Uterus (tissue), 2 donors: ENCODE results near the gene CPTP.

ENCODE experiments used
- POLR2A ChIP-seq, 2 donors: fragments of 450-650 bp; IDR thresholded peaks; one replicate each; pipeline ENCODE4 v1.6.1; 2016; ENCODE audit warnings: antibody characterized with exemption in 2 of 2, mild to moderate bottlenecking in 1 of 2, moderate library complexity in 1 of 2
- TF ChIP-seq, protein P1 (sequence below), 4 experiments: fragments of 200-600 bp in 2 of 4; fragments of 450-650 bp in 2 of 4; sonication (generic) in 2 of 4; IDR thresholded peaks; one replicate each; pipeline ENCODE4 v1.5.1; 2016 to 2019; ENCODE audit warnings: antibody characterized with exemption in 4 of 4, mild to moderate bottlenecking in 2 of 4, moderate library complexity in 1 of 4

GRCh38 chr1:1361233-1361981 lies 36.8 kb downstream of the CPTP start:
- TF ChIP-seq, protein P1, sequence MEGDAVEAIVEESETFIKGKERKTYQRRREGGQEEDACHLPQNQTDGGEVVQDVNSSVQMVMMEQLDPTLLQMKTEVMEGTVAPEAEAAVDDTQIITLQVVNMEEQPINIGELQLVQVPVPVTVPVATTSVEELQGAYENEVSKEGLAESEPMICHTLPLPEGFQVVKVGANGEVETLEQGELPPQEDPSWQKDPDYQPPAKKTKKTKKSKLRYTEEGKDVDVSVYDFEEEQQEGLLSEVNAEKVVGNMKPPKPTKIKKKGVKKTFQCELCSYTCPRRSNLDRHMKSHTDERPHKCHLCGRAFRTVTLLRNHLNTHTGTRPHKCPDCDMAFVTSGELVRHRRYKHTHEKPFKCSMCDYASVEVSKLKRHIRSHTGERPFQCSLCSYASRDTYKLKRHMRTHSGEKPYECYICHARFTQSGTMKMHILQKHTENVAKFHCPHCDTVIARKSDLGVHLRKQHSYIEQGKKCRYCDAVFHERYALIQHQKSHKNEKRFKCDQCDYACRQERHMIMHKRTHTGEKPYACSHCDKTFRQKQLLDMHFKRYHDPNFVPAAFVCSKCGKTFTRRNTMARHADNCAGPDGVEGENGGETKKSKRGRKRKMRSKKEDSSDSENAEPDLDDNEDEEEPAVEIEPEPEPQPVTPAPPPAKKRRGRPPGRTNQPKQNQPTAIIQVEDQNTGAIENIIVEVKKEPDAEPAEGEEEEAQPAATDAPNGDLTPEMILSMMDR (IDR thresholded peaks at IDR 0.05), result no peak
- no peak for TF ChIP-seq POLR2A (IDR thresholded peaks at IDR 0.05)
